Loucy (cell line): Measurements from ENCODE around the gene TBC1D24.

ENCODE experiments used
- CTCF ChIP-seq: fragments of 200-600 bp; sonication (generic); conservative IDR thresholded peaks from 2 replicates; pipeline ENCODE4 v1.5.1; 2014; ENCODE audit warnings: mild to moderate bottlenecking, antibody characterized with exemption, low read length
- EZH2phosphoT487 ChIP-seq: fragments of 200-600 bp; IDR thresholded peaks from 2 replicates; pipeline ENCODE4 v1.6.1; 2018; ENCODE audit warnings: antibody characterized with exemption, mild to moderate bottlenecking, moderate library complexity, borderline replicate concordance

DNA sequence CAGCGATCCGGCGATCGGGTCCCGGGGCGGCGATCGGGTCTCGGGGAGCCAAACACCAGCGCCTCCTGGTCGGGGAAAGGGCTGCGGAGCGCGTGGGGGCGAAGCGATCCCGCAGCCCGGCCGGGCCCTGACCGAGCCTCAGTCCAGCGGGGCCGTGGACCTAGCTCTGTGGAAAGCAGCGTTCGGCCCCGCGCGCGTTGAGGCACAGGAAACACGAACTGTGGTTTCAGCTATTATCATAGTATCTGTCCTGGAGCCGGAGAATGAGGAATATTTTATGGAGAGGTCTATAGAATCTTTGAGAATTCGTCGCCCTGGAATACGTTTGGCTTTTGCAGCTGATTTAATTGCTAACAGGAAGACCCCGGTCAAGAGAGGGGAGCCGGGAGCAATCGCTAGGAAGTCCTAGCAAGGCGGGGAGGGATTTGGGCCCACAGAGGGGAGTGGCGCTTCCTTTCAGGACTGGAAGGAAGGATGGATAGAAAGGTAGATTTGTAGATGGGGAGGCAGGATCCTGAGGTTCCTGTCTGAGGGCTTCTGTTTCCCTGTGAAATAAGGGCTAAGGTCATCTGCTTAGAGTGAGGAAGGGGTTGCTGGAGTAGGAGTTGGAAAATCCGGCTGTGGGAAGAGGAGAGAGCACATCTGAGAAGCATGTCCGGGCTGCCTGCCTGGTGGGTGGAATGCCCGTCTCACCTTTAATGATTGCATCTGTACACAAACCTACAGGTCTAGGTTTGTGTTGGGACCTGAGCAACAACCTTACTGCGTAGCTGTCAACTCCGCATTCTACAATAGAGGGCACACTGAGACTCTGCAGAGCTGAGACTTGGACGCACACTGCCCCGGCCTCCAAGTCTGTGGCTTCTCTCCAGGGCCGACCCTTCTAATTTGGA, 44.9 kb upstream of the TBC1D24 start:
- TF ChIP-seq CTCF = peak; percentile 30; the same call in 1 of the 2 replicates
- TF ChIP-seq EZH2phosphoT487 = no peak
